OCI-LY3 (cell line): ENCODE data around the gene CTDP1.
"Not testable (repeated sequence)": the region's sequence is repeated elsewhere in the genome, so short reads cannot be mapped to it uniquely, and the experiment has no call there.

ENCODE experiments used
- H2AFZ ChIP-seq: fragments of 200-600, 300-600 bp; shearing (Covaris generic); 2 replicates; pipeline ENCODE4 v1.6.0; 2014; ENCODE audit warnings: antibody characterized with exemption, low read depth, low read length
- H3K27ac ChIP-seq: fragments of 200-600, 300-600 bp; sonication (generic); 2 replicates; pipeline ENCODE4 v1.5.1; 2014; ENCODE audit warnings: mild to moderate bottlenecking, low read length, moderate library complexity, mixed read lengths
- H3K27me3 ChIP-seq: fragments of 200-600, 300-600 bp; sonication (generic); 2 replicates; pipeline ENCODE4 v1.6.1; 2014; ENCODE audit warnings: low read depth, low read length, mixed read lengths
- H3K36me3 ChIP-seq: fragments of 200-600, 300-600 bp; sonication (generic); replicated peaks from 2 replicates; pipeline ENCODE3; 2014; ENCODE audit warnings: low read depth, low read length, mixed read lengths
- H3K4me1 ChIP-seq: fragments of 300-600, 200-600 bp; sonication (generic); 2 replicates; pipeline ENCODE4 v1.6.1; 2014; ENCODE audit warnings: low read length, mixed read lengths
- H3K4me2 ChIP-seq: fragments of 200-600, 300-600 bp; sonication (generic); 2 replicates; pipeline ENCODE4 v1.6.1; 2014; ENCODE audit warnings: low read length, mixed read lengths
- H3K4me3 ChIP-seq: fragments of 300-600, 200-600 bp; sonication (generic); 2 replicates; pipeline ENCODE4 v1.5.1; 2014; ENCODE audit warnings: antibody characterized with exemption, mild to moderate bottlenecking, low read length, moderate library complexity
- H3K79me2 ChIP-seq: fragments of 300-600, 200-600 bp; shearing (Covaris generic); 2 replicates; pipeline ENCODE4 v1.6.1; 2014; ENCODE audit warnings: mild to moderate bottlenecking, low read length, mixed read lengths
- H3K9ac ChIP-seq: fragments of 300-600, 200-600 bp; shearing (Covaris generic); 2 replicates; pipeline ENCODE4 v1.6.0; 2014; ENCODE audit warnings: mild to moderate bottlenecking, low read length, moderate library complexity
- H3K9me3 ChIP-seq: fragments of 200-600, 300-600 bp; shearing (Covaris generic); 2 replicates; pipeline ENCODE4 v1.6.1; 2014; ENCODE audit warnings: low read length, mixed read lengths; ENCODE audit not compliant: insufficient read depth
- H4K20me1 ChIP-seq: fragments of 200-600, 300-600 bp; sonication (generic); 2 replicates; pipeline ENCODE4 v1.6.1; 2016; ENCODE audit warnings: low read length, mixed read lengths; ENCODE audit not compliant: insufficient read depth
- EZH2phosphoT487 ChIP-seq: fragments of 200-600 bp; shearing (Covaris generic); IDR thresholded peaks from 2 replicates; pipeline ENCODE4 v1.6.1; 2018; ENCODE audit warnings: antibody characterized with exemption, mixed run types, low read depth
- TF ChIP-seq, protein P1 (sequence below): fragments of 200-600, 300-600 bp; sonication (generic); IDR thresholded peaks from 2 replicates; pipeline ENCODE4 v1.5.1; 2014; ENCODE audit warnings: antibody characterized with exemption, low read length, low read depth

Gene CTDP1

DNA sequence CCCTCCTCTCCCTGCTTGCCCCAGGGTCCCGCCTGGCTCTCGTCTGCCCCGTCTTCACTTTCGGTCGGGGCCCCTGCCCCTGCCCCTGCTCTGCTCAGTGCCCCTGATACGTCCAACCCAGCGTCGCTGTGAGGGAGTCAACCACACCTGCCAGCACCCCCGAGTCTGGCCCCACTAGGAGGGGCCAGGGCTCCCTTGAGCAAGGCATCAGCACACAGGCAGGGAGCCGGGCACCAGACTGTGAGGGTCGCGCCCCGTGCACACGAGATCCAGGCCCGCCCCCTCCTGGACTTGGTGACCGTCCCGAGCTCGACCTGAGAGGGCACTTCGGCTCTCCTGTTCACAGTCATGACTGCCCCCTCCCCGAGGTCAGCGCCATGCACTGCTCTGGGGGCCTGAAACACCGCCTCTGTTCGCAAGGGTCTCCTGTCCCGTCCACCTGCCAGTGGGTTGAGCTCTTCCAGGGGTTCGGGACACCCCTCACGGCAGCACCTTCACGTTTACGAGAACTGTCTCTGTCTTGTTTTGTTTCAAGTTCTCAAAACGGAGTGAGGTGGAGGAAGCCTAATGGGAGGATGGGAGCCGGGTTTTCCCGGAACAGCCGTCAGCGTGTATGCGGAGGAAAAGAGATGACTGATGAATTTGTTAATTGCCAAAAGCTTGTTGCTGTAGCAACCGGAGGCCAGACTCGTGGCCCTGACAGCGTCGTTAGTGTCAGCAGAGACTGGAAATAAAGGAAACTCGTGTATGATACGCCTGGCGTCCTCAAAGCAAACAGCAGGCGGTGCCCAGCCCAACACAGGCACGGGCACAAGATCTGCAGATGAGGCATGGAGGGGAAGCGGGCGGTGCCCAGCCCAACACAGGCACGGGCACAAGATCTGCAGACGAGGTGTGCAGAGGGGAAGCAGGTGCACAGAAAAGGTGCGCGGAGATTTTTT lies 69.9 kb downstream of the CTDP1 start:
- TF ChIP-seq, protein P1, sequence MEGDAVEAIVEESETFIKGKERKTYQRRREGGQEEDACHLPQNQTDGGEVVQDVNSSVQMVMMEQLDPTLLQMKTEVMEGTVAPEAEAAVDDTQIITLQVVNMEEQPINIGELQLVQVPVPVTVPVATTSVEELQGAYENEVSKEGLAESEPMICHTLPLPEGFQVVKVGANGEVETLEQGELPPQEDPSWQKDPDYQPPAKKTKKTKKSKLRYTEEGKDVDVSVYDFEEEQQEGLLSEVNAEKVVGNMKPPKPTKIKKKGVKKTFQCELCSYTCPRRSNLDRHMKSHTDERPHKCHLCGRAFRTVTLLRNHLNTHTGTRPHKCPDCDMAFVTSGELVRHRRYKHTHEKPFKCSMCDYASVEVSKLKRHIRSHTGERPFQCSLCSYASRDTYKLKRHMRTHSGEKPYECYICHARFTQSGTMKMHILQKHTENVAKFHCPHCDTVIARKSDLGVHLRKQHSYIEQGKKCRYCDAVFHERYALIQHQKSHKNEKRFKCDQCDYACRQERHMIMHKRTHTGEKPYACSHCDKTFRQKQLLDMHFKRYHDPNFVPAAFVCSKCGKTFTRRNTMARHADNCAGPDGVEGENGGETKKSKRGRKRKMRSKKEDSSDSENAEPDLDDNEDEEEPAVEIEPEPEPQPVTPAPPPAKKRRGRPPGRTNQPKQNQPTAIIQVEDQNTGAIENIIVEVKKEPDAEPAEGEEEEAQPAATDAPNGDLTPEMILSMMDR: no peak
- TF ChIP-seq EZH2phosphoT487: no peak

DNA sequence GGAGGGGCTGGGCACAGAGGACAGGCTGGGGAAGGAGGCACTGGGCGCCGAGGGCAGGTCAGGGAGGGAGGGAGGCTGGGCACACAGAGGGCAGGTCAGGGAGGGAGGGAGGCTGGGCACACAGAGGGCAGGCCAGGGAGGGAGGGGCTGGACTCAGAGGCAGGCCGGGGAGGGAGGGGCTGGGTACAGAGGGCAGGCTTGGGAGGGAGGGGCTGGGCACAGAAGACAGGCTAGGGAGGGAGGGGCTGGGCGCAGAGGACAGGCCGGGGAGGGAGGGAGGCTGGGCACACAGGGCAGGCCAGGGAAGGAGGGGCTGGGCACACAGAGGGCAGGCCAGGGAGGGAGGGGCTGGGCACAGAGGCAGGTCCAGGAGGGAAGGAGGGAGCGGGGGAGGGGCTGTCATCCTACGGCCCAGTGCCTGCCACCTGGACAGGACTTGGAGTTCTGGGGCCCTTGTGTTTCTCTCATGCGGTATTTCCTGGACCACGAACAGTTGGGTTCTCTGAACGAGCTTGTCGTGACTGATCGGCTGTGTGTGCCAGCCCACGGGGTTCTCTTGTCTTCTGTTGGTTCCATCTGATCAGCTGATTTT lies 71.5 kb downstream of the CTDP1 start:
- TF ChIP-seq, protein P1: no peak
- no peak for TF ChIP-seq EZH2phosphoT487
- Histone ChIP-seq H3K9me3 (no peaks in the 10 kb centered on the region), H3K36me3 (peaks cover 44% of the 10 kb centered on the region), H3K27me3 (no peaks in the 10 kb centered on the region), H3K4me2 (no peak overlapping the region), H3K4me1 (0 out of 2 replicates have a peak, but pooled peaks cover 3% of the 10 kb centered on the region), H2AFZ (no peak overlapping the region), H3K79me2 (no peaks in the 10 kb centered on the region; the same call in 1 of the 2 replicates), H4K20me1 (peaks cover 8% of the 10 kb centered on the region), H3K27ac (no peak overlapping the region), H3K9ac (no peak overlapping the region), H3K4me3 (no peak overlapping the region)

More for the DNA sequence above, 69.9 kb downstream of the CTDP1 start:
- Histone ChIP-seq H3K9ac (no peak overlapping the region), H3K79me2 (no peaks in the 10 kb centered on the region; the same call in 1 of the 2 replicates), H3K27ac (no peak overlapping the region), H3K4me2 (no peak overlapping the region), H3K36me3 (peaks cover 35% of the 10 kb centered on the region), H4K20me1 (peaks cover 8% of the 10 kb centered on the region), H3K9me3 (no peaks in the 10 kb centered on the region), H3K4me1 (0 out of 2 replicates have a peak, but pooled peaks cover 3% of the 10 kb centered on the region), H3K4me3 (no peak overlapping the region), H2AFZ (no peak overlapping the region), H3K27me3 (no peaks in the 10 kb centered on the region)

DNA sequence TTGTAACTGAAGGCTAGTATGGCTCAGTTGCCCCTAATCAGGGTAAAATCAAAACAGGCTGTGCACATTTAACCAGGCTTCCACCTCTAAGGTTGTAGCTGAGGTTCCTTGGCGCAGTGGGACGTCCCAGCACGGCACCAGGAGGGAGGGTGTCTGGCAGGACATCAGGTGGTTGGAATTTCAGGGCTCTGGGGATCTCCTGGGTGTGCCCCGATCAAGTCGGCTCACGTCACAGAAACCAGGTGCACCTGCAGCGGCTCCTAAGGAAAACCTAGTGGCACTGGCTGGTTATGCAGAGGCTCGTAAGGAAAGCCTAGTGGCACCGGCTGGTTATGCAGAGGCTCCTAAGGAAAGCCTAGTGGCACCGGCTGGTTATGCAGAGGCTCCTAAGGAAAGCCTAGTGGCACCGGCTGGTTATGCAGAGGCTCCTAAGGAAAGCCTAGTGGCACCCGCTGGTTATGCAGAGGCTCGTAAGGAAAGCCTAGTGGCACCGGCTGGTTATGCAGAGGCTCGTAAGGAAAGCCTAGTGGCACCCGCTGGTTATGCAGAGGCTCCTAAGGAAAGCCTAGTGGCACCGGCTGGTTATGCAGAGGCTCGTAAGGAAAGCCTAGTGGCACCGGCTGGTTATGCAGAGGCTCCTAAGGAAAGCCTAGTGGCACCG lies 72.4 kb downstream of the CTDP1 start:
- H3K4me3 ChIP-seq, H3K9ac ChIP-seq, H3K79me2 ChIP-seq: not testable (repeated sequence)

DNA sequence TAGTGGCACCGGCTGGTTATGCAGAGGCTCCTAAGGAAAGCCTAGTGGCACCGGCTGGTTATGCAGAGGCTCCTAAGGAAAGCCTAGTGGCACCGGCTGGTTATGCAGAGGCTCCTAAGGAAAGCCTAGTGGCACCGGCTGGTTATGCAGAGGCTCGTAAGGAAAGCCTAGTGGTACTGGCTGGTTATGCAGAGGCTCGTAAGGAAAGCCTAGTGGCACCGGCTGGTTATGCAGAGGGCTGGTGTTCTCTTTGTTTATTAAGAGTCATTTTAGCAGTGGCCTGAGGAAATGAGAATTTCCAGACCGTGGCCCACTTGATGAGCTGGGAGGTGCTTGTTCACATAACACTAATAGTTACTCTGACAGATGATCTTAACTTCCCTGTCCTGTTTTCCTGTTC lies 73.3 kb downstream of the CTDP1 start:
- not testable (repeated sequence) for H2AFZ ChIP-seq, H3K4me3 ChIP-seq, H4K20me1 ChIP-seq, H3K4me2 ChIP-seq, H3K9ac ChIP-seq, H3K27me3 ChIP-seq, H3K27ac ChIP-seq, H3K4me1 ChIP-seq, H3K9me3 ChIP-seq, H3K79me2 ChIP-seq
- peaks cover 44% of the 10 kb centered on the region for H3K36me3 ChIP-seq

More for the DNA sequence above, 72.4 kb downstream of the CTDP1 start:
- H3K36me3 ChIP-seq: peaks cover 42% of the 10 kb centered on the region
- not testable (repeated sequence) for H3K4me1 ChIP-seq, H2AFZ ChIP-seq, H4K20me1 ChIP-seq, H3K27ac ChIP-seq, H3K4me2 ChIP-seq, H3K9me3 ChIP-seq, H3K27me3 ChIP-seq
